ACC112 (cell line): ENCODE data around the gene LYPD6.

Experiments used
- H2AFZ ChIP-seq: fragments of 200-600 bp; sonication (generic); one replicate; pipeline ENCODE4 v1.6.0; 2017; ENCODE audit warnings: antibody characterized with exemption, low read length; ENCODE audit not compliant: unreplicated experiment
- H3K27ac ChIP-seq: fragments of 200-600 bp; sonication (generic); 2 replicates; pipeline ENCODE4 v1.5.1; 2014; ENCODE audit warnings: low read depth, mild to moderate bottlenecking, antibody characterized with exemption, low read length, moderate library complexity
- H3K27me3 ChIP-seq: fragments of 200-600 bp; sonication (generic); 2 replicates; pipeline ENCODE4 v1.6.1; 2014; ENCODE audit warnings: mild to moderate bottlenecking, antibody characterized with exemption, low read length, moderate library complexity, mixed read lengths; ENCODE audit not compliant: insufficient read depth
- H3K36me3 ChIP-seq: fragments of 200-600 bp; sonication (generic); 2 replicates; pipeline ENCODE4 v1.6.1; 2016; ENCODE audit warnings: mild to moderate bottlenecking, antibody characterized with exemption, low read length, moderate library complexity, mixed read lengths; ENCODE audit not compliant: insufficient read depth
- H3K4me1 ChIP-seq: fragments of 200-600 bp; sonication (generic); one replicate; pipeline ENCODE4 v1.6.1; 2016; ENCODE audit warnings: low read length, mixed read lengths; ENCODE audit not compliant: insufficient read depth, unreplicated experiment, control insufficient read depth
- H3K4me3 ChIP-seq: fragments of 200-600 bp; sonication (generic); 2 replicates; pipeline ENCODE4 v1.5.1; 2014; ENCODE audit warnings: mild to moderate bottlenecking, low read depth, low read length
- H3K79me2 ChIP-seq: fragments of 200-600 bp; sonication (generic); one replicate; pipeline ENCODE4 v1.6.0; 2016; ENCODE audit warnings: low read length; ENCODE audit not compliant: control insufficient read depth, unreplicated experiment, insufficient read depth

Gene LYPD6

GRCh38 chr2:149346272-149346671 is 15.9 kb downstream of the LYPD6 start:
- no peaks in the 10 kb centered on the region for H3K79me2 ChIP-seq
- no peaks in the 10 kb centered on the region for H3K4me1 ChIP-seq
- no peak overlapping the region for H2AFZ ChIP-seq
- no peak overlapping the region for H3K27ac ChIP-seq
- H3K4me3 ChIP-seq, result no peak overlapping the region
- no peaks in the 10 kb centered on the region for H3K36me3 ChIP-seq
- no peaks in the 10 kb centered on the region for H3K27me3 ChIP-seq

DNA sequence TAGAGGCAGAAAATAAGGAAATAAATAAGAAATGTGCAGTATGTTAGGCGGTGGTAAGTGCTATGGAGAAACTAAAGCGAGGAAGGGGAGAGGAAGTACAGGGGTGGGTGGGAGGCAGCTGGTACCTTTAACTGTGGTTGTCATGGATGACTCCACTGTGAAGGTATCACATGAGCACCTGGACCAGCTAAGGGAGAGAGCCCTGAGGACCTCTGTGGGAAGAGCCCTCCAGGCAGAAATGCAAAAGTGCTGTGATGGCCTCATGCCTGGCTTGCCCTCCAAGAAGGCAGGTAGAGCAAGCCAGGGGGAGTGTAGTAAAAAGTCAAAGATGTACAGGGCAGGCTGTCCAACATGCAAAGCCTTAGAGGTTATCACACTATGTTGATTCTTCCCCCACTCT is 17.9 kb downstream of the LYPD6 start:
- no peaks in the 10 kb centered on the region for H3K79me2 ChIP-seq
- no peak overlapping the region for H2AFZ ChIP-seq
- H3K27ac ChIP-seq, result no peak overlapping the region
- H3K4me3 ChIP-seq, result no peak overlapping the region
- no peaks in the 10 kb centered on the region for H3K27me3 ChIP-seq
- H3K4me1 ChIP-seq, result no peaks in the 10 kb centered on the region
- H3K36me3 ChIP-seq, result no peaks in the 10 kb centered on the region

GRCh38 chr2:149353421-149353820 is 23.0 kb downstream of the LYPD6 start:
- Histone ChIP-seq H3K79me2 (no peaks in the 10 kb centered on the region), H3K27ac (no peak overlapping the region), H3K27me3 (no peaks in the 10 kb centered on the region), H3K4me3 (no peak overlapping the region), H2AFZ (no peak overlapping the region), H3K4me1 (no peaks in the 10 kb centered on the region), H3K36me3 (no peaks in the 10 kb centered on the region)

DNA sequence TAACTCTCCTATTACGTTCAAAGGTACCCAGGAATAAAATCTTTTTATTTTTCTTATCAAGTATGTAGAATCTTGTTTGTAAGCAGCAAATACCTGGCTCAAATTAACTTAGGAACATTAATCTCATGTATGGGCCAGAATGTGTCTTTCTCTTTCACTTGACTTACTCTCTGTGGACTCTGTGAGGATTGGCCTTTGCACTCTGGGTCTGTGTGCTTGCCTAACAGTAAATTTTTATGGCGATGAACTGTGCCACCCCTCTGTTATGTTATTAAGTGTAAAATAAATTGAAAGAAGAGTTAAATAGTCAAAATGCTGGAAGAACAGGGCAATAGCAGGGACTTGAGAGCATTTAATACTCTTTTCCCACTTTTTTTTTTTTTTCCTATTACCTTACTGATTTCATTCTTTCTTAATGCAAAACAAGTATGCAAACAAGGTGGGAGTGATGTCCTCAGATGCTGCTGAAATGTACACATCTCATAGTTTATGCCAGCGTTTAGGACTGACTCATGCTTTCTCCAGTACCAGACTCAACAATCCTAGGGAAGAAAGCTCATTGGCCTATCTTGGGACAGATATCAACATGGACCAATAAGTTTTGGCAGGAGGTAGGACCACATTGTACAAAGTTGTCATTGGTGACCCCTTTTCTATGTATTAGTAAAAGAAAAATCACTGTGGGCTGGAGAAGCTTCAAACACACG is 25.5 kb downstream of the LYPD6 start:
- Histone ChIP-seq H3K27me3 (no peaks in the 10 kb centered on the region), H3K4me1 (no peaks in the 10 kb centered on the region), H3K79me2 (no peaks in the 10 kb centered on the region), H3K4me3 (no peak overlapping the region), H3K36me3 (no peaks in the 10 kb centered on the region), H3K27ac (no peak overlapping the region), H2AFZ (no peak overlapping the region)

- H3K79me2 ChIP-seq, result no peaks in the 10 kb centered on the region
Observed at GRCh38 chr2:149357058-149357457, 26.7 kb downstream of the LYPD6 start.

DNA sequence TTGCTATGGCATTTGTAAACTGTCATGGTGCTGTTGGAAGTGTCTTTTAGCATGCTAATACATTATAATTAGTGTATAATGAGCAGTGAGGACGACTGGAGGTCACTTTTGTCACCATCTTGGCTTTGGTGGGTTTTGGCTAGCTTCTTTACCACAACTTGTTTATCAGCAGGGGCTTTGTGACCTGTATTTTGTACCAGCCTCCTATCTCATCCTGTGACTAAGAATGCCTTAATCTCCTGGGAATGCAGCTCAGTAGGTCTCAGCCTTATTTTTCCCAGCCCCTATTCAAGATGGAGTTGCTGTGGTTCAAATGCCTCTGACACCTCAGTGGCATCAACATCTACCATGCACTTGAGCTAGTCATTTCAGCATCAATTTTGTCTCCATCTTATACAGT is 29.7 kb downstream of the LYPD6 start:
- Histone ChIP-seq H3K27me3 (no peaks in the 10 kb centered on the region), H3K36me3 (no peaks in the 10 kb centered on the region), H3K79me2 (no peaks in the 10 kb centered on the region), H3K4me1 (no peaks in the 10 kb centered on the region), H3K27ac (no peak overlapping the region), H3K4me3 (peak overlapping the region; percentile 38; the same call in 1 of the 2 replicates), H2AFZ (no peak overlapping the region)

More at GRCh38 chr2:149357058-149357457, 26.7 kb downstream of the LYPD6 start:
- Histone ChIP-seq H2AFZ (no peak overlapping the region), H3K36me3 (no peaks in the 10 kb centered on the region), H3K4me1 (no peaks in the 10 kb centered on the region), H3K27ac (no peak overlapping the region), H3K4me3 (no peak overlapping the region), H3K27me3 (no peaks in the 10 kb centered on the region)

GRCh38 chr2:149363958-149364357 is 33.6 kb downstream of the LYPD6 start:
- Histone ChIP-seq H3K27ac (no peak overlapping the region), H3K4me3 (no peak overlapping the region)

GRCh38 chr2:149364839-149365238 is 34.5 kb downstream of the LYPD6 start:
- no peaks in the 10 kb centered on the region for H3K36me3 ChIP-seq
- no peak overlapping the region for H2AFZ ChIP-seq
- H3K27ac ChIP-seq, result no peak overlapping the region

More at GRCh38 chr2:149363958-149364357, 33.6 kb downstream of the LYPD6 start:
- no peaks in the 10 kb centered on the region for H3K4me1 ChIP-seq
- H3K27me3 ChIP-seq, result no peaks in the 10 kb centered on the region
- H2AFZ ChIP-seq, result no peak overlapping the region
- H3K36me3 ChIP-seq, result no peaks in the 10 kb centered on the region
- H3K79me2 ChIP-seq, result no peaks in the 10 kb centered on the region

DNA sequence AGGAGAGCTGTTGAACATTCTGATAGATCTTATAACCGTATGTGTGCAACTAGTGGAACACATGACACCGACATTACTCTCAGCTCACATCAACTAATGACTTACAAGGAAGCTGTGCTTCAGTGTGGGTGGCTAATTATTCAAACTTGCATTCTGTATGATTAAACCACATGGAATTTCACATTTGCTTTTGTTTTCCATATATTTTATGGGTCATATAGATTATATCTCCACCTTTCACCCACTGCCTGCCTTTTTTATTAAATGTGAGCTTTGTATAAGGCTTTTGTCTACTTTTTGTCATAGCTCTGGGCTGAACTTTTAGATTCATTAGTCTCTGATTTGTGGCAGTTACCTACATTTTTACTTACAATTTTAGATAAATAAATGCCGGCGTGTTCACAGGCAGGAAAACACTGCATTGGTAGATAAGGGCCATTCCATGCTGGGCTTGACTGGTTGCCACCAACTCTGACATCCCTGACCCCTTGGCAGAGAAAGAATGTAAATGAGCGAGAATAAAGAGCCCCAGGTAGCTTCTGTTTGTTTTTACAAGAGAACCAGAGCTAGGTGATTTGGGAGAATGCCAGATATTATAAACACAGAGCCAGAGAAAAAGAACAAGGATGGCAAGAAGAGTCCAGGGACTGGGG is 35.7 kb downstream of the LYPD6 start:
- no peaks in the 10 kb centered on the region for H3K27me3 ChIP-seq

More at GRCh38 chr2:149364839-149365238, 34.5 kb downstream of the LYPD6 start:
- Histone ChIP-seq H3K79me2 (no peaks in the 10 kb centered on the region), H3K4me1 (no peaks in the 10 kb centered on the region), H3K4me3 (no peak overlapping the region), H3K27me3 (no peaks in the 10 kb centered on the region)

DNA sequence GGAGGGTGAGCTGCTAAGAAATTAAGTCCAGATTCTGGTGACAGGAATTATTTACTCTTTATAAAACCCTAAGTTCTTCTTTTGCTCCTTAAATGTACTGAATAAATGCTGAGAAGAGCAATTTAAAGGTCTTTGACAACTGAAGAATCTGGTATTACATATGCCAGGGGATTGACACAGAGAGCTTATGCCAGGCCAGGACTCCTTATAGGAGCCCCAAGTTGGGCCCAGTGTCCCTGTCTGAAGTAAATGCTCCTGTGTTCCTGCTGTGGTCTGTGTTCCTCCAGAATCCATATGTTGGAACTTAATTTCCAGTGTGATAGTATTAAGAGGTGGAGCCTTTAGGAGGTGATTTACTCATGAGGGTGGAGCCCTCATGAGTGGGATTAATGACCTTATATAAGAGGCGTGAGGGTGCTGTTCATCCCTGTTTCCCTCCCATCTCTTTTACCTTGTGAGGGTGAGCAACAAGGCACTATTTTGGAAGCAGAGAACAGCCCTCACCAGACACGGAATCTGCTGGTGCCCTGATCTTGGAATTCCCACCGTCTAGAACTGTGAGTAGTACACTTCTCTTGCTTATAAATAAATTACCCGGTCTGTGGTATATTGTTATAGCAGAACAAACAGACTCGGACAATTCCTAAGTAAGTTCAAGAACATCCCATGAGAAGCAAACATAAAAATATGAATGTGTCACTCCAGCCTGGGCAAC is 39.8 kb downstream of the LYPD6 start:
- Histone ChIP-seq H2AFZ (no peak overlapping the region), H3K79me2 (no peaks in the 10 kb centered on the region), H3K27ac (no peak overlapping the region), H3K4me3 (no peak overlapping the region), H3K27me3 (no peaks in the 10 kb centered on the region), H3K4me1 (no peaks in the 10 kb centered on the region), H3K36me3 (no peaks in the 10 kb centered on the region)

More for the DNA sequence above, 35.7 kb downstream of the LYPD6 start:
- Histone ChIP-seq H3K4me3 (no peak overlapping the region), H3K36me3 (no peaks in the 10 kb centered on the region), H2AFZ (no peak overlapping the region), H3K79me2 (no peaks in the 10 kb centered on the region), H3K27ac (no peak overlapping the region), H3K4me1 (no peaks in the 10 kb centered on the region)
